ENCODE data around the gene TMEM86B. TPM values are rescaled to one million over a fixed set of nuclear protein-coding genes. Genes with fewer than 3 reads are reported as not detected.

Gene TMEM86B
- total and polyA plus RNA-seq, 2 donors (not counting 3 experiments of a cell fraction or from before 2014, with no cell fraction given), result 4.5 to 5.4 TPM

DNA sequence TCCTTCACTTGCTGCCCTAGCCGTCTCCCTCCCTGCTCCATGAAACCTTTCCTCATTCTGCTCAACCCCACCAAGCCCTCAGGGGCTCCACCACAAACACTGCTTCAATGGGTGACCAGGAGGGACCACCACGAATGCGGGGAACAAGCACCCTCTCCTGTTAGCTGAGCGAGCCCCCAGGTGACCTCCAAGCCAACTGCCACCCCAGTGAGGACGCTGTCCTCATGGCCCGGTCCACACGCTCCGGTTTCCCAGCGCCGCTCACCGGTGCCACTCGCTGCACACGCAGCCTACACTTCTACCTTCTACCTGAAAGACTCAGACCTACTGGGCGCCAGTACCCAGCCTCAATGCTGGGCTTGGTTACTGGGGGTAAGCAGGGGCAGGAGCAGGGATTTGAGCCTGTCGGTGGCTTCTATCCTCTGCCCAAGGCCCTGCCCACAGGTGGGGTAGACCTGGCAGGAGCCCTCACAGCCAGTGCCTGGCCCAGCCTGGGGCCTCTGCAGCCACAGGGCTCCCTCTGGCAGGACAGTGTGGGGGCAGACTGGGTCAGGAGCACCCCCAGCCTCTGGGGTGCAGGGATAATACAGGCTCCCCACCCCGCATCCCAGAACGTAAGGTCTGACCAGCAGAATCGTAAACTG lies 704 bp upstream of the TMEM86B start:
- Histone ChIP-seq H3K79me2 (ENCODE audit: control insufficient read depth, insufficient read depth, low read length) (no peaks in the 10 kb centered on the region), H3K27ac (ENCODE audit: insufficient read depth, low read depth, low read length) (no peak overlapping the region), H3K27me3 (ENCODE audit: control insufficient read depth in 2 of 2, insufficient read depth in 2 of 2, low read length in 2 of 2) (no peaks in the 10 kb centered on the region), H2AFZ (ENCODE audit: low read depth, low read length) (no peak overlapping the region), H3K4me1 (ENCODE audit: control insufficient read depth, extremely low read depth, insufficient read depth, low read length) (no peaks in the 10 kb centered on the region), H3K36me3 (ENCODE audit: control insufficient read depth in 2 of 2, extremely low read depth in 1 of 2, insufficient read depth in 2 of 2, low read length in 2 of 2) (peaks cover 0 to 43% of the 10 kb centered on the region in 2 experiments), H3K9me3 (replicated peaks; ENCODE audit: control insufficient read depth, insufficient read depth, low read length) (no peaks in the 10 kb centered on the region), H3K9me1 (replicated peaks; ENCODE audit: control insufficient read depth, extremely low read depth, insufficient read depth, low read length) (no peaks in the 10 kb centered on the region), H3K9ac (replicated peaks; ENCODE audit: extremely low read depth, insufficient read depth, low read length) (no peak overlapping the region), H3K4me3 (replicated peaks in 1 of 3; ENCODE audit: insufficient read depth in 1 of 3, low read depth in 1 of 3, low read length in 3 of 3) (no peak overlapping the region), H4K20me1 (replicated peaks; ENCODE audit: control insufficient read depth, extremely low read depth, insufficient read depth, low read length) (no peaks in the 10 kb centered on the region), H3K4me2 (ENCODE audit: insufficient read depth, low read length) (no peak overlapping the region)
- no peak for TF ChIP-seq FOS (IDR thresholded peaks at IDR 0.05; ENCODE audit: borderline replicate concordance, insufficient read depth, low read length)
- no peak for TF ChIP-seq MYC (IDR thresholded peaks at IDR 0.05; ENCODE audit: low read depth, low read length)
- TF ChIP-seq EZH2 (IDR thresholded peaks at IDR 0.05; ENCODE audit: borderline replicate concordance, low read depth, low read length, severe bottlenecking), result no peak
- no peak for TF ChIP-seq POLR2AphosphoS5 (IDR thresholded peaks at IDR 0.05; ENCODE audit: insufficient read depth, low read depth, low read length)
- TF ChIP-seq, protein P1, sequence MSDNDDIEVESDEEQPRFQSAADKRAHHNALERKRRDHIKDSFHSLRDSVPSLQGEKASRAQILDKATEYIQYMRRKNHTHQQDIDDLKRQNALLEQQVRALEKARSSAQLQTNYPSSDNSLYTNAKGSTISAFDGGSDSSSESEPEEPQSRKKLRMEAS (IDR thresholded peaks at IDR 0.05; ENCODE audit: insufficient read depth, insufficient read length), result no peak
- TF ChIP-seq POLR2A (IDR thresholded peaks at IDR 0.05; ENCODE audit: low read depth, low read length), result no peak
- TF ChIP-seq, protein P2, sequence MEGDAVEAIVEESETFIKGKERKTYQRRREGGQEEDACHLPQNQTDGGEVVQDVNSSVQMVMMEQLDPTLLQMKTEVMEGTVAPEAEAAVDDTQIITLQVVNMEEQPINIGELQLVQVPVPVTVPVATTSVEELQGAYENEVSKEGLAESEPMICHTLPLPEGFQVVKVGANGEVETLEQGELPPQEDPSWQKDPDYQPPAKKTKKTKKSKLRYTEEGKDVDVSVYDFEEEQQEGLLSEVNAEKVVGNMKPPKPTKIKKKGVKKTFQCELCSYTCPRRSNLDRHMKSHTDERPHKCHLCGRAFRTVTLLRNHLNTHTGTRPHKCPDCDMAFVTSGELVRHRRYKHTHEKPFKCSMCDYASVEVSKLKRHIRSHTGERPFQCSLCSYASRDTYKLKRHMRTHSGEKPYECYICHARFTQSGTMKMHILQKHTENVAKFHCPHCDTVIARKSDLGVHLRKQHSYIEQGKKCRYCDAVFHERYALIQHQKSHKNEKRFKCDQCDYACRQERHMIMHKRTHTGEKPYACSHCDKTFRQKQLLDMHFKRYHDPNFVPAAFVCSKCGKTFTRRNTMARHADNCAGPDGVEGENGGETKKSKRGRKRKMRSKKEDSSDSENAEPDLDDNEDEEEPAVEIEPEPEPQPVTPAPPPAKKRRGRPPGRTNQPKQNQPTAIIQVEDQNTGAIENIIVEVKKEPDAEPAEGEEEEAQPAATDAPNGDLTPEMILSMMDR (IDR thresholded peaks at IDR 0.05; ENCODE audit: extremely low read depth in 1 of 2, insufficient read depth in 1 of 2, low read depth in 1 of 2, low read length in 2 of 2), result no peak
- no peak for TF ChIP-seq GATA2 (IDR thresholded peaks at IDR 0.05; ENCODE audit: insufficient read depth, insufficient read length, low read depth, low read length)
- no peak for TF ChIP-seq JUN (IDR thresholded peaks at IDR 0.05; ENCODE audit: borderline replicate concordance, insufficient read depth, insufficient read length, low read depth)
- intact Hi-C loops (cut with micrococcal nuclease), result no loop called here
- FAIRE-seq (no peak), DNase-seq (ENCODE audit: low read depth, low spot score) (no peak)
- CTCF ChIA-PET, result interaction anchor here (0.7 kb wide), 1 partner anchor 88 kb away, joined by 4 read pairs; no protein-coding TSS in a partner anchor
- no TSS peak for BruUV-seq (replicated peaks)
- POLR2A ChIA-PET, result no interaction called here
- dilution Hi-C loops (cut with MboI; ENCODE audit: extremely low pct_ligation_motif_present, low sequenced_read_pairs), result no loop called here
